NCI-H510A treated with DMSO at 0.1 percent for 48 hours (cell line): ENCODE measurements around the gene SLBP.
"Not testable (repeated sequence)": the region's sequence is repeated elsewhere in the genome, so short reads cannot be mapped to it uniquely, and the experiment has no call there.

Source experiments
- DNase-seq: peaks from one replicate; lab custom pipeline; 2025; lab: John Stamatoyannopoulos, UW

SLBP gene

DNA sequence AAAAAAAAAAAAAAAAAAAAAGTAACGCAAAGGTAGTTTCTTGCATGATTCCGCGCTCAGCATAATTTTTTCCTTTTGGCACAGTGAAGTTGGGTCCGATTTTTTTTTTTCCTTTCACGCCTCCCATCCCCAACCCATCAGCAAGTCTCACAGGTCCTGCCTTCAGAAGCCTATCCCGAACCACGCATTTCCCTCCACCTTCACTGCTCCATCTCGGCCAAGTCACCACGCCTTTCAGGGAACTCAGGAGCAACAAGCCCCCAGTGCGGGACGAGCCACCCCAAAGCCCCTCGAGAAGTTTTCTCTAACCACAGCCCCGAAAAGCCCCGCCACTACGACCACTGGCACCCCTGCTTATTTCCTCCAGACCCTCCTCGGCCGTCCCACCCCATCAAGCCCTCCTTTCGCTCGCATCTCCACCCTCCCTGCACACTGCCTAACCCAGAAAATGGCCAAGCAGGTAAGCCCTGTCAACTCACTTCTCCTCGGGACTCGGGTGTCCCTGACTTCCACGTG, 1.0 kb downstream of the SLBP start:
- no peak for DNase-seq

DNA sequence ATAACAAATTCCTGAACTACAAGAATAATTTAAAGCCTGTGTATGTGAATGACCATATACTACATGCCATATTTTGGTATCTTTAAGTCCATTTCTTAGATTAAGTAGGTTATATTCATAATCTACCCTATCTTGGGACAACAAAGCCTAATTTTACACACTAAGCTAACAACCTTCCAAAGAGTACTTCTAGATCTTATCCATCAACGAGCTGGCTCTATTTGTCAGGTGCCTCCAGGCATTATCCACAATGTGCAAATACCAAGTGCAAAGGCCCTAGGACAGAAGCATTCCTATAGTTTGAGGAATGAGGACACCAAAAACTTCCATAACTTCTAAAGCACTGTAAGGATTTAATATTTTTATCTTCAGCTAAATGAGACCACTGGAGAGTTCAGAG, 3.5 kb downstream of the SLBP start:
- DNase-seq, result no peak

DNA sequence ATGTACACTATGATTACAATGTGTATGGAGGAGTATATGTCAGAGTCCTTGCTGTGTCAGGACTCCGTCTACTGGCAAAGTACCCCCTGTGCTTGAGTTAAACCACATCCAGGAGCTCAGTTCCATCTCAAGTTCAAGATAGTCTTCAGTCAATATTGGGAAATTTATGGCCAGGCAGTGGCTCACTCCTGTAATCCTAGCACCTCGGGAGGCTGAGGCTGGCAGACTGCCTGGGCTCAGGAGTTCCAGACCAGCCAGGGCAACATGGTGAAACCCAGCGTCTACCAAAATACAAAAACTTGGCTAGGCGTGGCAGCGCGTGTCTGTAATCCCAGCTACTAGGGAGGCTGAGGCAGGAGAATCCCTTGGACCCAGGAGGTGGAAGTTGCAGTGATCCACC, 5.8 kb downstream of the SLBP start:
- no peak for DNase-seq

GRCh38 chr4:1705732-1706131, 6.4 kb downstream of the SLBP start:
- no peak for DNase-seq

- DNase-seq, result no peak
Observed at GRCh38 chr4:1703867-1704266, 8.3 kb downstream of the SLBP start.

DNA sequence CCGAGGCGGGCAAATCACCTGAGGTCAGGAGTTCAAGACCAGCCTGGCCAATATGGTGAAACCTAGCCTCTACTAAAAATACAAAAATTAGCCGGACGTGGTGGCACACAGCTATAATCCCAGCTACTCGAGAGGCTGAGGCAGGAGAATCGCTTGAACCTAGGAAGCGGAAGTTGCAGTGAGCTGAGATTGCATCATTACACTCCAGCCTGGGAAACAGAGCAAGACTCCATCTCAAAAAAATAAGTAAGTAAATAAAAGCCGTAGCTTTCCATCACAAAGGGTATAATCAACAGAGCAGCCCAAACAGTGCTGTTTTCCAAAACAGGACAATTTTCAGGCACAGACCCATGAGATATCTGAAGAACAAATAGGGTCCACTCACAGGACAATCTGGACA, 10.4 kb downstream of the SLBP start:
- DNase-seq, result not testable (repeated sequence)

GRCh38 chr4:1695913-1696312, 16.2 kb downstream of the SLBP start:
- no peak for DNase-seq

- peak; percentile 93 for DNase-seq
Observed at GRCh38 chr4:1693131-1693896, 18.8 kb downstream of the SLBP start.

DNA sequence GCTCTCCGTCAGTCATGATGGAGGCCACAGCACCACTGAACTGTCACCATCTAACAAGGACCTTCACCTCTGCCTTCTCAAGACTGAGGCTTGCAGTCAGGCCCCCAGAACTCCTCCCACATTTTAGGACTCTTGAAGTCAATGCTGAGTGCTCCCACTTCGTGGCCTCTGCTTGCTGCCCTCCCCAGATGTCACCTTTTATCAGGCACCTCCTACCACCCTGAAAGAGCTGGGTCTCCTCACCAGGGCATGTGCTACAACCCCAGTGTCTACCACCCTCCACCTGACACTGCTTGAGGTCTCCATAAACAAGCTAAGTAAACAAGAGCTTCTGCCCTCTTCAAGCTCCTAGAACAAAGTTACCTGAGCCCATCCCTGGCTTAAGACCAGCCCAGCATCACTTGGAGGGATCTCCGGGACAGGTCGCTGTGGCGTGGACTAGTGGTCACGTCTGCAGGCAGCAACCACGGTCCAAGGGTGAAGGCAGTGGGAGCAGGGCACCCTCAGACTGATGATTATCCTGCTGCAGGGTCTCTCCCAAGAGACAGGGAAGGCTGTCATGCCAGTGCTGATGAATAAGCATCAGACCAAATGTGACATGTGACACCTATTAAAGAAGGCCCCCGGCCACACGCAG, 20.3 kb downstream of the SLBP start:
- no peak for DNase-seq

DNA sequence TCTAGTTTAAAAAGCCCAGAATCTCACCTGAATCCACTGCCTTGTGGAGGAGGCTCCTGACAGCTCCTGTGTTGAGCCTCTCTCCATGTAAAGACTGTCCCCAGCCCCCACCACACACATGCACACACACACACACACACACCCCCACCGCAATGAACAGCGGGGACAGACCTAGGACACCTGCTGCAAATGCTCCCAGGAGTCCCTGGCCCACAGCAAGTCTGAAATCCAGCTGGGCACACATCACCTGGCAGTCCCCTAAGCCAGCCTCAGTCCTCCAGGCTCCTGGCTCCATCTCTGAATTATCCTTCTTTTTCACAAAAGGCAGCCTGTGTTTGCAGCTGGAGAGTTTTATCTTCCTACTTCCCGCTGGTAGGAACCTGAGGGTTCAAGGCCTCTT, 21.4 kb downstream of the SLBP start:
- DNase-seq, result no peak

GRCh38 chr4:1686440-1687036, 25.6 kb downstream of the SLBP start:
- DNase-seq, result no peak

DNA sequence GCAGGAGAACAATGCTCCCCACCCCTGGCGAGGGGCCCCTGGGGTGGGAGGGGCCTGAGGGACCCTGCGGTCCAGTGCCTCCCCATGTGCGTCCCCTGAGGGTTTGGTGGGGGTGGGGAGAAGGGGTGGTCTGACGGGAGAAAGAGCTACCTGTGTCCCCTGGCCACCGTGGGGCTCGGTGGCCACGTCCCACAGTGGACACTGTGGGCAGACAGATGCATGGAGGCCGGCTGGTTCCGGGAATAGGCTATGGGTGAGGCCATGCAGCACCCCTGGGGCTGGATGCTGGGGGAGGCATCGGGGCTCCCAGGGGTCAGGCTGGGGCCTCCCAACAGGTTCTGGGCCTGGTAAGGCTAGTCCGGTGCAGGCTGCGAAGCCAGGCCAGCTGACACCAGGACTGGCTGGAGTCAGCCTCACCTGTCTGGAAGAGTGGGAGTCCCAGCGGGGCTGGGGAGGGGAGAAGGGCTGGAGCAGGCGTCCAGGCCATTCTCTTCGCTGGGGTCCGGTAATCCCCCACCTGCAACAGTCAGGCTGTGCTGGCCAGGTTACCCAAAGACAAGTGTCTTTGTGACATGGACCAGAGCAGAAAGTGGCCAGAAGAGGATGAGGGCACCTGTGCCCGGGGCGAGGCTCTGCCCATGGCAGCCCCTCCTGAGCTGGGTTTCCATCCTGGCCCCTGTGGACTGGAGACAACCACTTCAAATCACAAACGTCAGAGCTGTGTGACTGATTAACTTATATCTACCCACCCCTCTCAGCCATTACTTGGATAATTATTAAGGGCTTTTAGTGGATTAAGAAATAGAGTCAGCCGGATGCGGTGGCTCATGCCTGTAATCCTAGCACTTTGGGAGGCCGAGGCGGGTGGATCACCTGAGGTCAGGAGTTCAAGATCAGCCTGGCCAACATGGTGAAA, 26.6 kb downstream of the SLBP start:
- no peak for DNase-seq

GRCh38 chr4:1684506-1685234, 27.4 kb downstream of the SLBP start:
- no peak for DNase-seq

DNA sequence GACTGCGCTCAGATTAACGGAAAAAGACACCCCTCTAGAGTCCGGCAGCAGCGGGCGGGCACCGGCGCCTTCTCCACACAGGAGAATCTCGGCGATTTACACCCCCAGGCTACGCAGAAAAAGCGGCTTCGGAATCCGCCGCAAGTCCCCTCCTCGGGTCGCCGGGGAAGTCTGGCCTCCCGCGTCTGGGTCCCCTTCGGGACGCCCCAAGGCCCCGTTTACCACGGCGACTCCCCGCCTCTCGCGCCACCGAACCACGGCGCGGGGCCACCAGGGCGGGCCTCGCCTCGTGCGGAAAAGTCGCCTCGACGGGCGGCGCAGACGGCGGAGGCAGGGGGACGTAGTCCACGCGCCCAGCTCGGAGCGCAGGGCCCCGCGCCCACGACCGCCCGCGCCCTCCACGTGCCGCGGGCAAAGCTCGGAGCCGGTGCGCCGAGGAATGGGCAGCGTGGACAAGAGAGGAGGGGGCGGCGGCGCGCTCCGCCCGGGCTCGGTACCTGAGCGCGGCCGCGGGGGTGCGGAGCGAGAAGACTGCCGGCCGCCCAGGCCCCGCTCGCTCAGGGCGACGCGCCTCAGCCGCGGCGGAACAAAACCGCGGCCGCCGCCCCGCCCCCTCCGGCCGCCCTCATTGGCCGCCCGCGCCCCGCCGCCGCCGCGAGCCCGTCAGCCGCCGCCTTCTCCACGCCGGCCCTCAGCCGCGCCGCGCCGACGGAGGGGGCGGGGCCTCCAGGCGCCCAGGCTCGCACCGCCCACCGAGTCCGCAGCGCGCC, 28.2 kb downstream of the SLBP start, which contains the start of gene FAM53A:
FAM53A (minus strand) TSS at position 578 of the 770 bp plus-strand sequence. CDS start 15,572 bp downstream, outside the sequence.
- DNase-seq, result peak; percentile 67

DNA sequence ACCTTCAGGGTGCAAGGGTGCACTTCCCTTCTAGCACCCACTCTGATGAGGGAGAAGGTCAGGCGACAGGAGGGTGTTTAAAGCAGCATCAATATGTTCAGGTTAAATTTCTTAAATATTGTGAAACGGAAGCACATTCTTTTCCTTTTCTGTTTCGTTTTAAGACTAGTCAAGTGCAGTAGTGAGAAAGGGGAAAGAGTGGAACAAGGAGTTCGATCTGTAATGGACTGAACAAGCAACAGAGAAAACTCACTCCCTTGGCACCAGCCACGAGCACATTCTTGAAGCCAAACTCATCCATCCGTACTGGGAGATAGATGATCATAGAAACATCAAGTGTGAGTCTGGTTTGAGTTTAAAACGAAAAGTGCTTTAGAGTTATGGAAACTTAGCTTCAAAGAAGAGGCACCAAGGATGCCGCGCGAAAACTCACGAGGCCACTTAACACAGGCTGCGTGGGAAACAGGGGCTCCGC, 28.8 kb downstream of the SLBP start:
- DNase-seq, result peak; percentile 19

DNA sequence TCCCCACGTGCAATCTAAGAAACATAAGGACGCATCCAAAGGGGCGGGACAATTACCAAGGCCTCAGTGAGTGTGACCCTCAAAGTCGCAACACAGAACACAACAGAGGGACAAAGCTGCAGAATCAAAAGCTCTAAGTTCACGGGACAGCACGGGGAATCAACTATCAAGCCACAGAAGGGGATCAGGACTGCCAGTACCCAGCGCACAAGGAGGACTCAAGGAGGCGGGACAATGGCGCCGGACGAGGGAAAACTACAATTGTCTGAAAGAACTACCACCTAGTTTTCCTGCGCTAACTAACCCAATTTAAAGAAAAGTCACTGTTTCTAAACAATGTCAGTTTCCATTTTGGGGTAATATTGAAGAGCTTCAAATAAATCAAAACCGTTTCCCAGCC, 29.3 kb downstream of the SLBP start:
- no peak for DNase-seq

- DNase-seq, result no peak
Observed at GRCh38 chr4:1678244-1678643, 33.9 kb downstream of the SLBP start.

DNA sequence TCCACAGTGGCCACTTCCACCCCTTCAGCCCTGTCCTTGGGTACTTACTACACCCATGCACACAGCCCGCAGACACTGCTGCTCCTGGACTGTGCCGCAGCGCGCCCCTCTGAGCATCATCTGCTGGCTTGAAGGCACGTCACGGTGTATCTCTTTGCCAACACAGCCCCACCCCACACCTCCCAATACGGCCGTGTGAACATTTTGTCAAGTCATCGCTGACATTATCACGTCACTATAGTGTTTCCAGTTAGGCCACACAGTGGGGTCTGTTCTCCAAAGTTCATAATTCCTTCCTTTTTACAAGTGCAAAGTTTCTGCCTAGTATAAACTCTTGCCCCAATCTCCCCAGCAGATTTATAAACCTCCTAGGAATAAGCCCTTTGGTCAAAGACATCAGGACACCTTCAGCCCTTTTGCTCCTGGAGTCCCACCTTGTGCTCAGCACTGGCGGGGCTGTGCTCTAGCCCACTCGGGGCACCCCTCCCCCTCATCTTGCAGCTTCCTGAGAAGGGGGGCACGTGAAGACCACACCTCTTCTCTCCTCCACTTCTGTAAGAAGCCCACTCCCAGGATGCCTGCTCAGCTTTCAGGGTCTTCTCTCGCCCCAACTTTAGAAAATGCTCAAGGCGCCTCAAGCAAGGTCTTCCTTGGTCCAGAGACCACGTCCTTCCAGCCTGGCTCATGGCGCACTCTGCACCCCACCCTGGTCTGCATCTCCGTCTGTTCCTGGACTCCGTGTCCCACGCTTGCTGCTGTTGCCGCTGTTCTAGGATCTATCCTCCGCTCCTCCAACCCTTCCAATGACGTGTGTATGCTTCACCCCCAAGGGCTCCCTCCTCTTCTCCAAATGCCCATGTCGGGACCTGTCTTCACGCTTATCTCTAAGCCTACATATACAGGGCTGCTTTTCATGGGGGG, 35.3 kb downstream of the SLBP start:
- no peak for DNase-seq

- DNase-seq, result no peak
Observed at GRCh38 chr4:1675802-1676137, 36.3 kb downstream of the SLBP start.
